T-helper 9 cell (primary cell): ENCODE data around the gene ALX1.
"Not testable (repeated sequence)": the region's sequence is repeated elsewhere in the genome, so short reads cannot be mapped to it uniquely, and the experiment has no call there.

Experiments
- DNase-seq: peaks from one replicate; pipeline ENCODE4 v3.0.0-alpha.2; 2020

The ALX1 gene

GRCh38 chr12:85301051-85301450, 21.0 kb downstream of the ALX1 start:
- DNase-seq = no peak

- DNase-seq = no peak
These were observed 28.4 kb downstream of the ALX1 start for GRCh38 chr12:85308374-85308773.

GRCh38 chr12:85309125-85309566, 29.1 kb downstream of the ALX1 start:
- no peak for DNase-seq

GRCh38 chr12:85310025-85310424, 30.0 kb downstream of the ALX1 start:
- no peak for DNase-seq

GRCh38 chr12:85310456-85311076, 30.5 kb downstream of the ALX1 start:
- no peak for DNase-seq

- DNase-seq = not testable (repeated sequence)
These were observed 38.0 kb downstream of the ALX1 start for GRCh38 chr12:85317866-85318636.

GRCh38 chr12:85322715-85323114, 42.7 kb downstream of the ALX1 start:
- no peak for DNase-seq

- DNase-seq = no peak
These were observed 45.4 kb downstream of the ALX1 start for GRCh38 chr12:85325442-85325841.

- no peak for DNase-seq
These were observed 49.9 kb downstream of the ALX1 start for GRCh38 chr12:85329913-85330312.

- DNase-seq = no peak
These were observed 68.8 kb downstream of the ALX1 start for GRCh38 chr12:85348779-85349178.

GRCh38 chr12:85350356-85350755, 70.3 kb downstream of the ALX1 start:
- no peak for DNase-seq
